Gastrocnemius medialis (tissue), 4 donors: ENCODE results near the gene PABPC5. TPM values are rescaled to one million over a fixed set of nuclear protein-coding genes. Genes with fewer than 3 reads are reported as not detected.

Experiments used
- ATAC-seq, 2 donors: fragments of 150-250 bp; one replicate each; pipeline ENCODE4 v1.9.1; 2016
- DNase-seq, 2 donors: peaks; one replicate each; pipeline ENCODE4 v3.0.0-alpha.2; 2019
- H3K27ac ChIP-seq, 4 donors: fragments of 200-600 bp; sonication (generic); 1 replicate in 1 of 4; 2 replicates in 3 of 4; pipeline ENCODE4 v1.5.1; 2016 to 2018; ENCODE audit warnings: mild to moderate bottlenecking in 2 of 4, moderate library complexity in 1 of 4
- H3K27me3 ChIP-seq, 3 donors: fragments of 200-600 bp; sonication (generic) in 2 of 3; 1 replicate in 1 of 3; 2 replicates in 2 of 3; pipeline versions ENCODE4 v1.5.1 to v1.6.0; 2016 to 2019; ENCODE audit warnings: mild to moderate bottlenecking in 1 of 3, moderate library complexity in 1 of 3
- H3K36me3 ChIP-seq, 2 donors: fragments of 200-600 bp; sonication (generic) in 1 of 2; one replicate each; pipeline ENCODE4 v1.5.1; 2017 to 2018
- H3K4me1 ChIP-seq, 2 donors: fragments of 200-600 bp; sonication (generic) in 1 of 2; one replicate each; pipeline ENCODE4 v1.5.1; 2016 to 2017; ENCODE audit warnings: mild to moderate bottlenecking in 2 of 2
- H3K4me3 ChIP-seq, 4 donors: fragments of 200-600 bp; sonication (generic) in 3 of 4; 1 replicate in 1 of 4; 2 replicates in 3 of 4; pipeline ENCODE4 v1.5.1; 2016 to 2019; ENCODE audit warnings: mild to moderate bottlenecking in 2 of 4
- H3K9me3 ChIP-seq, 3 donors: fragments of 200-600 bp; sonication (generic) in 2 of 3; 1 replicate in 1 of 3; 2 replicates in 2 of 3; pipeline ENCODE4 v1.5.1; 2016 to 2019
- CTCF ChIP-seq, 5 experiments: fragments of 450-650 bp in 3 of 5; fragments of 200-600 bp in 2 of 5; sonication (generic) in 2 of 5; IDR thresholded peaks in 4 of 5; conservative IDR thresholded peaks in 1 of 5; 1 replicate in 4 of 5; 2 replicates in 1 of 5; pipeline ENCODE4 v1.5.1; 2016 to 2019; ENCODE audit warnings: antibody characterized with exemption in 5 of 5, mild to moderate bottlenecking in 3 of 5, moderate library complexity in 3 of 5
- POLR2A ChIP-seq, 2 donors: fragments of 450-650 bp; IDR thresholded peaks; one replicate each; pipeline ENCODE4 v1.6.1; 2017; ENCODE audit warnings: antibody characterized with exemption in 2 of 2, mild to moderate bottlenecking in 2 of 2, moderate library complexity in 2 of 2
- in situ Hi-C, 4 donors: fragments of 200-750 bp; cut with MboI; loops; one replicate each; pipeline versions ENCODE4 v1.15.0 to v1.8.0; 2017; ENCODE audit warnings: low sequenced_read_pairs in 4 of 4
- intact Hi-C: fragments of 100-400 bp; cut with DNase I; formaldehyde crosslinking; loops from one replicate; pipeline ENCODE4 v1.15.1; 2023; ENCODE audit warnings: low total_unique reads
- total RNA-seq, 4 donors: library from RNA; depleted of rRNA; stranded (reverse); fragments of >200 nt; gene quantifications; one replicate each; pipeline versions ENCODE4 v1.1.0 to v1.2.3, GENCODE V29; 2016

Gene PABPC5
- total RNA-seq: under 1 TPM; 0.34 to 0.92 (median 0.53) TPM

GRCh38 chrX:91434351-91435168 is at the start of gene PABPC5:
TSS of gene PABPC5 (plus strand) at chrX:91434839. CDS start at chrX:91435578, 739 bp downstream.
- Histone ChIP-seq H3K9me3 (no peaks in the 10 kb centered on the region), H3K4me3 (peak within 1 kb of the TSS; percentile 40 to 49 (median 43)), H3K27ac (peak within 1 kb of the TSS; percentile 24 to 66 (median 42)), H3K4me1 (no peaks in the 10 kb centered on the region), H3K36me3 (no peaks in the 10 kb centered on the region), H3K27me3 (peaks cover 0 to 40% (median 10%) of the 10 kb centered on the region in 3 donors)
- in situ Hi-C loops (no loop called here), intact Hi-C loops (no loop called here)
- ATAC-seq: peak; percentile 50 to 75
- DNase-seq: peak; percentile 29 to 60
- no peak for TF ChIP-seq CTCF (IDR thresholded peaks at IDR 0.05 in 4 of 5, conservative IDR thresholded peaks at IDR 0.05 in 1 of 5)
- TF ChIP-seq POLR2A (IDR thresholded peaks at IDR 0.05): peak; percentile 35 to 43

- Histone ChIP-seq H3K36me3 (no peaks in the 10 kb centered on the region), H3K4me1 (no peaks in the 10 kb centered on the region), H3K9me3 (no peaks in the 10 kb centered on the region), H3K27me3 (no peaks in the 10 kb centered on the region), H3K27ac (no peak overlapping the region), H3K4me3 (no peak overlapping the region)
- DNase-seq (no peak), ATAC-seq (no peak)
- intact Hi-C loops (no loop called here), in situ Hi-C loops (no loop called here)
- TF ChIP-seq POLR2A (IDR thresholded peaks at IDR 0.05) (no peak), CTCF (IDR thresholded peaks at IDR 0.05 in 4 of 5, conservative IDR thresholded peaks at IDR 0.05 in 1 of 5) (no peak)
Measured at GRCh38 chrX:91389026-91389425, 45.6 kb upstream of the PABPC5 start.

- TF ChIP-seq CTCF (IDR thresholded peaks at IDR 0.05 in 4 of 5, conservative IDR thresholded peaks at IDR 0.05 in 1 of 5) (peak in 2 of 5 experiments; percentile 7 to 38), POLR2A (IDR thresholded peaks at IDR 0.05) (no peak)
- in situ Hi-C loops: no loop called here
- Histone ChIP-seq H3K27ac (no peak overlapping the region), H3K27me3 (no peaks in the 10 kb centered on the region), H3K4me1 (no peaks in the 10 kb centered on the region), H3K9me3 (no peaks in the 10 kb centered on the region), H3K36me3 (no peaks in the 10 kb centered on the region), H3K4me3 (no peak overlapping the region)
- DNase-seq (no peak), ATAC-seq (no peak)
- intact Hi-C loops: no loop called here
Measured at GRCh38 chrX:91414713-91415112, 19.9 kb upstream of the PABPC5 start.

GRCh38 chrX:91435395-91435794 is 756 bp downstream of the PABPC5 start:
- no peaks in the 10 kb centered on the region for H3K4me1 ChIP-seq
- peak overlapping the region; percentile 24 to 66 (median 42) for H3K27ac ChIP-seq
- no peaks in the 10 kb centered on the region for H3K9me3 ChIP-seq
- no peak for DNase-seq
- ATAC-seq: no peak
- H3K4me3 ChIP-seq: peak overlapping the region; percentile 40 to 49 (median 43)
- in situ Hi-C loops (no loop called here), intact Hi-C loops (no loop called here)
- no peak for TF ChIP-seq CTCF (IDR thresholded peaks at IDR 0.05 in 4 of 5, conservative IDR thresholded peaks at IDR 0.05 in 1 of 5)
- peaks cover 0 to 40% (median 10%) of the 10 kb centered on the region in 3 donors for H3K27me3 ChIP-seq
- no peaks in the 10 kb centered on the region for H3K36me3 ChIP-seq
